OCI-LY1 (cell line): ENCODE measurements around the gene FILIP1.

Experiments used
- H2AFZ ChIP-seq: fragments of 200-600 bp; sonication (generic), shearing (Covaris generic); 2 replicates; pipeline ENCODE4 v1.6.0; 2014; ENCODE audit warnings: antibody characterized with exemption, mild to moderate bottlenecking, low read length
- H3F3A ChIP-seq: fragments of 200-600 bp; sonication (generic), shearing (Covaris generic); 2 replicates; pipeline ENCODE4 v1.6.0; 2014; ENCODE audit warnings: mild to moderate bottlenecking, antibody characterized with exemption, low read length, moderate library complexity; ENCODE audit not compliant: insufficient read depth
- H3K27ac ChIP-seq: fragments of 200-600 bp; sonication (generic); 2 replicates; pipeline ENCODE4 v1.5.1; 2014; ENCODE audit warnings: low read length, mixed run types, mild to moderate bottlenecking, low read depth; ENCODE audit not compliant: poor library complexity, severe bottlenecking
- H3K27me3 ChIP-seq: fragments of 200-600 bp; sonication (generic); 2 replicates; pipeline ENCODE4 v1.6.0; 2014; ENCODE audit warnings: antibody characterized with exemption, mild to moderate bottlenecking, low read length, moderate library complexity; ENCODE audit not compliant: insufficient read depth
- H3K36me3 ChIP-seq: fragments of 200-600 bp; sonication (generic); 2 replicates; pipeline ENCODE4 v1.6.1; 2014; ENCODE audit warnings: mild to moderate bottlenecking, antibody characterized with exemption, low read length, moderate library complexity, mixed read lengths; ENCODE audit not compliant: insufficient read depth
- H3K4me1 ChIP-seq: fragments of 200-600 bp; sonication (generic); 2 replicates; pipeline ENCODE4 v1.5.1; 2014; ENCODE audit warnings: mild to moderate bottlenecking, low read length, moderate library complexity; ENCODE audit not compliant: insufficient read depth, severe bottlenecking
- H3K4me2 ChIP-seq: fragments of 200-600 bp; sonication (generic), shearing (Covaris generic); 2 replicates; pipeline ENCODE4 v1.6.1; 2014; ENCODE audit warnings: low read length
- H3K4me3 ChIP-seq: fragments of 200-600 bp; sonication (generic); 2 replicates; pipeline ENCODE4 v1.5.1; 2014; ENCODE audit warnings: low read length, low read depth, mild to moderate bottlenecking, mixed read lengths; ENCODE audit not compliant: poor library complexity, severe bottlenecking
- H3K79me2 ChIP-seq: fragments of 200-600 bp; shearing (Covaris generic); 2 replicates; pipeline ENCODE4 v1.6.1; 2016; ENCODE audit warnings: mixed run types, low read length, mixed read lengths; ENCODE audit not compliant: insufficient read depth
- H3K9ac ChIP-seq: fragments of 200-600 bp; sonication (generic), shearing (Covaris generic); 2 replicates; pipeline ENCODE4 v1.6.1; 2014; ENCODE audit warnings: mild to moderate bottlenecking, low read length, mixed read lengths
- H3K9me2 ChIP-seq: fragments of 200-600 bp; sonication (generic), shearing (Covaris generic); 2 replicates; pipeline ENCODE4 v1.6.1; 2014; ENCODE audit warnings: low read depth, mild to moderate bottlenecking, low read length, mixed read lengths
- H3K9me3 ChIP-seq: fragments of 200-600 bp; shearing (Covaris generic); 2 replicates; pipeline ENCODE4 v1.6.1; 2014; ENCODE audit warnings: low read length, mixed read lengths
- H4K20me1 ChIP-seq: fragments of 200-600 bp; sonication (generic), shearing (Covaris generic); 2 replicates; pipeline ENCODE4 v1.6.0; 2016; ENCODE audit warnings: mild to moderate bottlenecking, low read length; ENCODE audit not compliant: insufficient read depth
- EZH2 ChIP-seq: fragments of 200-600 bp; sonication (generic), shearing (Covaris generic); IDR thresholded peaks from 2 replicates; pipeline ENCODE4 v1.8.0; 2017; ENCODE audit warnings: borderline replicate concordance, mixed run types, mild to moderate bottlenecking, antibody characterized with exemption, low read length, moderate library complexity, mixed read lengths
- TF ChIP-seq, protein P1 (sequence below): fragments of 200-600 bp; sonication (generic), shearing (Covaris generic); IDR thresholded peaks from 2 replicates; pipeline ENCODE4 v1.5.1; 2017; ENCODE audit warnings: mild to moderate bottlenecking, antibody characterized with exemption, low read length, moderate library complexity, mixed read lengths

FILIP1 gene

GRCh38 chr6:75532521-75532920 lies 38.9 kb upstream of the FILIP1 start:
- H3K4me3 ChIP-seq: no peak overlapping the region
- no peaks in the 10 kb centered on the region for H3K4me1 ChIP-seq
- H3F3A ChIP-seq: no peaks in the 10 kb centered on the region
- no peak overlapping the region for H3K4me2 ChIP-seq
- H3K9me2 ChIP-seq: no peaks in the 10 kb centered on the region
- no peak overlapping the region for H3K9ac ChIP-seq
- H3K27ac ChIP-seq: no peak overlapping the region
- no peaks in the 10 kb centered on the region for H3K36me3 ChIP-seq
- H3K79me2 ChIP-seq: no peaks in the 10 kb centered on the region
- TF ChIP-seq EZH2: no peak
- TF ChIP-seq, protein P1, sequence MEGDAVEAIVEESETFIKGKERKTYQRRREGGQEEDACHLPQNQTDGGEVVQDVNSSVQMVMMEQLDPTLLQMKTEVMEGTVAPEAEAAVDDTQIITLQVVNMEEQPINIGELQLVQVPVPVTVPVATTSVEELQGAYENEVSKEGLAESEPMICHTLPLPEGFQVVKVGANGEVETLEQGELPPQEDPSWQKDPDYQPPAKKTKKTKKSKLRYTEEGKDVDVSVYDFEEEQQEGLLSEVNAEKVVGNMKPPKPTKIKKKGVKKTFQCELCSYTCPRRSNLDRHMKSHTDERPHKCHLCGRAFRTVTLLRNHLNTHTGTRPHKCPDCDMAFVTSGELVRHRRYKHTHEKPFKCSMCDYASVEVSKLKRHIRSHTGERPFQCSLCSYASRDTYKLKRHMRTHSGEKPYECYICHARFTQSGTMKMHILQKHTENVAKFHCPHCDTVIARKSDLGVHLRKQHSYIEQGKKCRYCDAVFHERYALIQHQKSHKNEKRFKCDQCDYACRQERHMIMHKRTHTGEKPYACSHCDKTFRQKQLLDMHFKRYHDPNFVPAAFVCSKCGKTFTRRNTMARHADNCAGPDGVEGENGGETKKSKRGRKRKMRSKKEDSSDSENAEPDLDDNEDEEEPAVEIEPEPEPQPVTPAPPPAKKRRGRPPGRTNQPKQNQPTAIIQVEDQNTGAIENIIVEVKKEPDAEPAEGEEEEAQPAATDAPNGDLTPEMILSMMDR: no peak
- H3K27me3 ChIP-seq: no peaks in the 10 kb centered on the region
- no peaks in the 10 kb centered on the region for H3K9me3 ChIP-seq
- H4K20me1 ChIP-seq: no peaks in the 10 kb centered on the region
- no peak overlapping the region for H2AFZ ChIP-seq

DNA sequence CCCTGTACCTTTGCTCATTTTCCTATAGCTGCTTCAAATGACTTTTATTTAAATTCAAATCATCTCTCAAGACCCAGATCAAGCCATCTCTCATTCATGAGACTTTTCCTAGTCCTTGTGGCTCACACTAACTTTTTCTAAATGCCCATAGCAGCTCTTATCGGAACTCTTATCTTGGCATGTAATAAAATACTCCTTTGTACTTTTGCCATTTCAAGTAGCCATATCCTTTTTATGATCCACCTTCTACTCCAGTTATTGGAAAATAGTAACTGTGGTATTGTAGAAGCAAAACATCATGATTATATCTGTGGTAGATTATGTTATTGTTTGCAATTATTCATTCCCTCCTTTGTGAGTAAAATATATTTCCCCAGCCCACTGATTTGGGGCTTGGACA lies 37.6 kb upstream of the FILIP1 start:
- no peaks in the 10 kb centered on the region for H3K27me3 ChIP-seq

GRCh38 chr6:75530696-75531095 lies 37.1 kb upstream of the FILIP1 start:
- H3K4me3 ChIP-seq: no peak overlapping the region
- H3K4me1 ChIP-seq: no peaks in the 10 kb centered on the region
- no peak overlapping the region for H2AFZ ChIP-seq
- no peaks in the 10 kb centered on the region for H3K36me3 ChIP-seq
- no peak overlapping the region for H3K4me2 ChIP-seq
- TF ChIP-seq EZH2: no peak
- TF ChIP-seq, protein P1: no peak
- H3K27ac ChIP-seq: no peak overlapping the region
- H3K9me2 ChIP-seq: no peaks in the 10 kb centered on the region
- no peaks in the 10 kb centered on the region for H3K79me2 ChIP-seq
- H3K27me3 ChIP-seq: no peaks in the 10 kb centered on the region
- H3K9me3 ChIP-seq: no peaks in the 10 kb centered on the region
- H4K20me1 ChIP-seq: no peaks in the 10 kb centered on the region
- H3F3A ChIP-seq: no peaks in the 10 kb centered on the region
- H3K9ac ChIP-seq: no peak overlapping the region

More for the DNA sequence above, 37.6 kb upstream of the FILIP1 start:
- Histone ChIP-seq H3F3A (no peaks in the 10 kb centered on the region), H3K4me2 (no peak overlapping the region), H3K9me2 (no peaks in the 10 kb centered on the region), H3K4me1 (no peaks in the 10 kb centered on the region), H3K27ac (no peak overlapping the region), H3K4me3 (no peak overlapping the region), H3K36me3 (no peaks in the 10 kb centered on the region), H3K9ac (no peak overlapping the region), H3K9me3 (no peaks in the 10 kb centered on the region), H2AFZ (no peak overlapping the region), H3K79me2 (no peaks in the 10 kb centered on the region), H4K20me1 (no peaks in the 10 kb centered on the region)
- TF ChIP-seq EZH2: no peak
- TF ChIP-seq, protein P1: no peak
